GM21723 (cell line): ENCODE measurements around the gene HBEGF.
"Not testable (repeated sequence)": the region's sequence is repeated elsewhere in the genome, so short reads cannot be mapped to it uniquely, and the experiment has no call there.

ENCODE experiments used
- ATAC-seq: cut with Tn5 transposase; IDR thresholded peaks from one replicate; pipeline ENCODE4 v1.9.1; 2021; ENCODE audit warnings: mild to moderate bottlenecking, moderate library complexity; ENCODE audit not compliant: unreplicated experiment

The HBEGF gene

DNA sequence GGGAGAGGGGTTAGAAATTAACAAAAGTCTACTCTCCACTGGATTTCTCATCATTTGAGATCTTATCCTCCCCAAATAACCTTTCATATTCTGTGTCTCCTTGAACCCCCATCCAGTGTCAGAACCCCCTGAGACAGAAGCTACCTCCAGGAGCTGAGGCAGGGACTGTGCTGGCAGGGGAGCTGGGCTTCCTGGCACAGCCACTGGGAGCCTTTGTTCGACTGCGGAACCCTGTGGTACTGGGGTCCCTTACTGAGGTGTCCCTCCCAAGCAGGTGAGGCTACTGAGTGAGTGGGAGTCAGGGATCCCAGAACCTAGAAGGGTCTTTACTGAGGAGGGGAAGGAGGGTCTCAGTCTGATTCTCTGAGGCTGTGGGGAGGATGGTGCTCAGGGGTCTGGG lies 15.5 kb upstream of the HBEGF start:
- no peak for ATAC-seq

DNA sequence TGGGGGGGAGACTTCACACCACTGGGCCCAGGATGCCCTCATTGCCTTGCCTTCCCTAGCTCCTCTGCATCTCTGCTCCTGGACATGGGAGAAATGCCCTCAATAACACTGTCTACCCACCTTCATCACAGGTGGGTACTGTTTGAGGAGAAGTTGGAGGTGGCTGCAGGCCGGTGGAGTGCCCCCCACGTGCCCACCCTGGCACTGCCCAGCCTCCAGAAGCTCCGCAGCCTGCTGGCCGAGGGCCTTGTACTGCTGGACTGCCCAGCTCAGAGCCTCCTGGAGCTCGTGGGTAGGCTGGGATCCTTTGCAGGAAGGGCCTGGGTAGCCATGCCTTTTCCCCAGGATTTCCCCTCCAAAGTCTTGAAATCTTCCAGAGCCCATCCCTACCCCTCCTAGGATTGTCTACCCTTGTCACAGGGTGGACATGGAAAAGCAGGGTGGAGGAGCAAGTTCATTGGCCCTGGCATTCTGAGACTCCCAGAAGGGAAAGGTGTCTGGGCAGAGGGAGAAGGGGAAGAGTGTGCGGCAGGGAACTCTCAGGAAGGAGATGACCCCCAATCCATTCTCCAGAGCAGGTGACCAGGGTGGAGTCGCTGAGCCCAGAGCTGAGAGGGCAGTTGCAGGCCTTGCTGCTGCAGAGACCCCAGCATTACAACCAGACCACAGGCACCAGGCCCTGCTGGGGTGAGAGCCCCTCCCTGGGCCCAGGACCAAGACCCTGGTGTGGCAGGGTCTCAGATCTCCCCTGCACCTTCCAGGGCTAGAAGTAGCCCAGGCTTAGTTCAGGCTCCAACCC lies 14.5 kb upstream of the HBEGF start:
- no peak for ATAC-seq

DNA sequence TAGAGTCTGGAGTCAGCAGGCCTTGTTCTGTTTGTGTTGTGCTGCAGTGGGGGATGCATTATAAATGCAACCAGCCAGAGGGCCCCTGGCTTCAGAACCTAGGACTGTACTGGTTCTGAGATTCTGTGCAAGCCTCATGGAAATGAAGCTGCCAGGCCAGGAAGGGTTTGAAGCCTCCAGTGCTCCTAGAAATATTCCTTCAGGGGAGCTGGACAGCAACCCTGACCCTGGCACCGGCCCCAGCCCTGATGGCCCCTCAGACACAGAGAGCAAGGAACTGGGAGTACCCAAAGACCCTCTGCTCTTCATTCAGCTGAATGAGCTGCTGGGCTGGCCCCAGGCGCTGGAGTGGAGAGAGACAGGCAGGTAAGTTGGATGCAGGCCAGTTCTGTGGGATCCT lies 13.7 kb upstream of the HBEGF start, which contains the start of gene SLC4A9:
Gene SLC4A9 (plus strand): TSS at position 94 of the 400 bp plus-strand sequence. CDS start 43 bp downstream, at position 137.
- ATAC-seq = no peak

DNA sequence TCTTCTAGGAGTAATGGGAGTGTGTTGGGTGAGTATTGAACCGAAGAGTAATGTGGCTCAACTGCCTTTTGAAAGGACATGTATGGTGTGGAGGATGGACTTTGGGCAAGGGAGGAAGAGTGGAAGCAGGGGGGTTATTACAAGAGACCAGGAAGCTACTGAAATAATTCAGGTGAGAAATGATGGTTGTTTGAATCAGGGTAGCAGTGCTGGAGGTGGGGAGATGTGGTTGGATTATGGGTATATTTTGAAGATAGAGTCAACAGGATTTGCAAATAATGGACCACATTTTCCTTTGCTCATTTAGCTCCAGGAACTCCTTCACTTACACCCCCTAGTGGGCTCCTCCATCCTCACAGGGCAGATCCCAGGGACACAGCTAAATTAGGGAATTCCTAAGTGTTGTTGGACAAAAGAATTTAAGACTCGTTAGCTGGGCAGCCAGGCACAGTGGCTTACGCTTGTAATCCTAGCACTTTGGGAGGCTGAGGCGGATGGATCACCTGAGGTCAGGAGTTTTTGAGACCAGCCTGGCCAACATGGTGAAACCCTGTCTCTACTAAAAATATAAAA lies 12.4 kb upstream of the HBEGF start:
- no peak for ATAC-seq

DNA sequence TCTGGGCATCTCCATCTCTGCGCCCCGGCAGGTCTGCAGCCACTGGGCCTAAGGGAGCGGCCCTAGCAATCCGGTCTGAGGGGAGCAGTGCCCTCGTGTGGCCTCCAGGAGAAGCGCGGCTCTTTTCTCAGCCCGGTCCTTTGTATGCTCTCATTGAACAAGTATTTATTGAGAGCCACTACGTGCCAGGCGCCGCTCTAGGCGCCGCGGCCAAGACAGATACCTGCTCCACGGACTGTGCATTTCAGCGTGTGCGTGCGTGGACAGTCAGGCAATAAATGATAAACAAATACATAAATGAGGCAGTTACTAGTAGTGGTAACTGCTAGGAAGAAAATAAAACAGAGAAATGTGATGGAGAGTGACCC lies 11.3 kb upstream of the HBEGF start:
- ATAC-seq = peak; percentile 97

DNA sequence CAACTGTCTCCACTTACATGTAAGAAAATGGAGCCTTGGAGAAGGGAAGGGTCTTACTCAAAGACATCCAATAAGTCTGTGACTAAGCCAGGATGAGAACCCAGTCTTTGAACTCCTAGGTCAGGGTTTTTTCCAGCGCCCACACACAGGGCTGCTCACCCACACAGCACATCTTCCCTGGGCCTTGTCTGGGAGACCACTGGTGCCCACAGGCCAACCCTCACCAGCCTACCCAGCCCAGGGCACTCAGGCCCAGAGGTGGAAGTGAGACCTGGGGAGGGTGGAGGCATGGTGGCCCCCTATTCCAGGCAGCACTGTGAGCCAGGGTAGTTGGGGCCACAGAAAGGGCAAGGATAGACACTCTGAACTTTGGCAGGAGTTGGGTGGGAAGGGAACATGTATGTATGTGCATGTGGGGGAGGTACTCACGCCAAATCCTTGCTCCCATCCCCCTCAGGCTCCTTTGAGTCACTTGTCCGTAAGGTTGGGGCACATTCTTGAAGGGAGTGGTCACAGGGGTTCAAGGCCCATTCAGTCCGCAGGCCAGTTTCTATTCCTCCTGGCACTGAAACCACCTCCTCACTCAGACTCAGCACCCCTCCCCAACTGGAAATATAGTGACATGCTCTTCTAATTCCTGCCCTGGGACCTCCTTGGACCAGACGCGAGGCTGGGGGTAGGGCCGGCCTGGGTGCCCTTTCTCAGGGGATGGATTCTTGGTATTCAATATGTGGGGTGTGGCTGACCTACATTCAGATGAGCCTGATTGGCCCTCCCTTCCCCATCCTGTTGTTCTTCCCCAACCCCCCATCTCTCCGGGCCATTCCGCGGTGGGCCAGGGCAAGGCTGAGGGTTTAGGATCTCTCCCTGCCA lies 10.7 kb upstream of the HBEGF start:
- peak; percentile 29 for ATAC-seq

DNA sequence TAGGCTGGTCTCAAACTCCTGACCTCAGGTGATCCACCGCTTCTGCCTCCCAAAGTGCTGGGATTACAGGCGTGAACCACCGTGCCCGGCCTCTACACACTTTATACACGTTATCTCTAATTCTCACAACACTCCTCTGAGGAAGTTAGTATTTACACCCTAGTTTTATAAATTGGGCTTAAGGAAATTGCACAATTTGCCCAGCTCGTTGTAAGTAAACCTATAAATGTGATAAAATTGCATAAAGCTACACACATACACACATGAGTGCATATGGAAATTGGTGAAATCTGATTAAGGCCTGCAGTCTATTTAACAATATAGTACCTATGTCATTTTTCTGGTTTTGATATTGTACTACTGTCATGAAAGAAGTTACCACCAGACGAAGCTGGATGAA lies 9.1 kb upstream of the HBEGF start:
- ATAC-seq = no peak

DNA sequence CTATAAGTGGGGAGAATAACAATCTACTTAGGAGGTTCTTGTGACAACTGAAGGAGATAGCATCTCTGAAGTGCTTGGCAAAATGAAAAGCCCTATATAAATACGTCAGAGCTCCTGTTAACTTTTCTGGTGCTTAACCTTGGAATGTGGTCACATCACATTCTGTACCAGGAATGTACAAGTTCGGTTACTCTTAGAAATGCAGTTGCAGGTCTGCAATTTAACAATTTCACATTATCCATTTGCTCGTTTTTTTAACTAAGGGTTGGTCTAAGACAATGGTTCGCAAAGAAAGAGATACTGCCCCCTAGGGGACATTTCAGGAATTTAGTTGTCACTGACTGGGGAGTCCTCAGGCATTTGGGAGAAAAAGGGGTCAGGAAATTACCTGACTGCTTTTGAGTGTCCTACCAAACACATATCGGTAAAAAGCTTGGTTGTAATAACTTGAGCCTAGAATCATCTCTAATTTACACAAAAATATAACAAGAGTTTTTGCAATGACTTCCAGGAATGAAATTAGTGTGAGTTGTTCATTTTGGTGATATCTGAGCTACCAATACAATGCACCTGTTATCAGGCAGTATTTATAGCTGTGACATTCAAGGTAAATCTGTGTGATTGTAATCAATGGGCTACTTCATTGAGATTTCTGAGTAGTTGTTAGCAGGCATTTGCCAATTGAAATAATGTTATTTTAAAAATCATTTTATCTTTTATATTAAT lies 5.4 kb upstream of the HBEGF start:
- ATAC-seq = no peak

DNA sequence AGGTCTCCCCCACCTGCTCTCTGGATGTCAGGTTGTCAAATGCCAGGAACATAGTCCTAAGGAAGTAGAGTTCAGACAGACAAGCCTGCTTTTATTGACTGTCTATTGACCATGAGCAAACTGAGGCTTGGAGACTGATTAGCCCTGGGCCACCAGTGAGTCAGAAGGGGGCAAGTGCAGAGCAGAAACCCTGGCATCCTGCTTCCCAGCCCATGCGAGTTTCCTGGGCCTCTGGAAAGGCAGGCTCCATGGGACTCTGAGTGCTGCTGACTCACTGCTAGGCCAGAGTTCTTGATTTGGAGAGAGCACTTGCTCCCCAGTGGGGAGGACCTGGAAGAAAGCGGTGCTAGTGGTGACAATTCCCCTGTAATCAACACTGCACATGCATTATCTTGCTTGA lies 2.8 kb upstream of the HBEGF start:
- ATAC-seq = no peak

DNA sequence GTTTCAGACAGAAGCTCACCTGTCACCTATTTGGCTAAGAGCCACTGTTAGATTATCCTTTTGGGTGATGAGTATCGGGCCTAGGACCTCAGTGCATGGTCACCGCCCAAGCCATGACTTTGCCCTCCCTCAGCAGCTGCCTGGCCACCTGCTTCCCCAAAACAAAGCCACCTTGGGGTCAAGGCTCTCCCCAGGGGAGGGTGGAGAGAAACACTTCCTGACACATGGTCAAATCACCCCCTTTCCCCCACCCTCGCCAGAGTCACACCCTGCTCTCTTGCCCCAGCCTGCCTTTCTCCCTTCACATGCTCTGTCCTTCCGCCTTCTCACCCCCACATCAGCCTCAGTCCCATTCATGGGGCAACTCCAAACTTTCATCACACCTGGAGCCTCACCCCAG lies 1.7 kb upstream of the HBEGF start:
- no peak for ATAC-seq

DNA sequence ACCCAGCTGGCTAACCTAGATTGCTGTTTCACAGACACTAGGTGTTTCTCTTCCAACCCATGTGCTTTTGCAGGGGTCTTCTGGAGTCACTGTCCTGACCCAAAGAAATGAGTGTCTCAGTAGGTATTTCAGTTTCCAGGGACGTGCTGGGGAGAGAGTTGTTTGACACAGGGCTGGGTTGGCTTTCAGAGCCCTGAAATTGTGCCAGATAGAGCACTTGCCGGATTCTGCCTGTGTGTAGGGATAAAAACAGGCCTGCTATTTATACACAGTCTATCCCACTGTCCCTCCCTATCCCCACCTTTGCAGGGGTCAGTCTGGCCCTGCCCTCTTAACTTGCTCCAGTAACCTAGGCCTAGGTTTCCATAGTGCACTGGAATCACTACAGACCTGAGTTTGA lies 957 bp upstream of the HBEGF start:
- no peak for ATAC-seq

DNA sequence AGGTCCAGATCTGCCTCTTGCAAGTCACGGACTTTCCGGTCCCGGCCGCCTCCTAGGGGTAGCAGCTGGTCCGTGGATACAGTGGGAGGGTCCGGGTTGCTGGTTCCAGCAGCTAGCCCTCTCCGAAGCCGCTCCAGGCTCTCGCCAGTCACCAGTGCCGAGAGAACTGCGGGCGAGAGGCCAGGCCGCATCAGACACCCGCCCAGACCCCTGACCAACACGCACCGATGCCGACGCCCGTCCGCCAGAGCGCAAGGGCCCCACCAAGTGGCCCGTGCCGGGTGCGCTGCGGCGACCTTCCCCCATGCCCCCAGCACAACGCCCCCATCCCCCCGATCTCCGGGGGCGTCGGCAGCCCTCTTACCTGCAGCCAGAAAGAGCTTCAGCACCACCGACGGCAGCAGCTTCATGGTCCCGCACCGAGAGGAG lies 470 bp downstream of the HBEGF start:
- peak; percentile 12 for ATAC-seq

DNA sequence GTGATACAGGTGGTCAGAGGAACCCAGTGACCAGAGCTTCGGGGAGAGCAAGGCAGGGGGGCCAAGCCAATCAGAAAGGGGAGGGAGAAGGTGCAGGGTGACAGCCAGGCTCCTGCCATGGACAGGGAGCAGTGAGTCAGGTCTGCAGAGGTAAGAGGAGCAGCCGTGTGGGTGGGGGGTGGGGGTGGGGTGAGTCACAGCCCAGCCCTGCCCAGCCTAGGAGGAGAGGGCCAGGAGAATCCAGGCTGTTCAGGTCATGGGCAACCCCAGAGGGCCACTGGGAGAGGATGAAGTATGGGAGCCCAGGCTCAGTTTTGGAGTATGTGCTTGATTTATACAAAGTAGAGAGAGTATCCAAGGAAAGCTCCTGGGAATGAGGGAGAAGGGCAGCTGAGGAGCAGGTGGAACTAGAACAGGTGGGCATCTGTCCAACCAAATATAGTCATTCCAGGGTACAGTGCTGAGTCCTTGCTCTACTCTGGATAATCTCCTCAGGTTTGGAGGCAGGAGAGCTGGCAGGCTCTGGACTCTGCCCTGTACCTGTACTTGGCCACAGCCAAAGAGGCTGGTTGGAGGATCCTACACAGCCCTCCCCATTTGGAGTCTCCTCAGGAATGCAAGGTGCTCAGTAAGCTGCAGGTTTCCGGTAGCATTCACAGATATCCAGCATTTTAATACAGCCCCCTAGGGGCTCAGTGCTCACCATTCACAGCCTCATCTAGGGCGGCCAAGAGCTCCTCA lies 1.6 kb downstream of the HBEGF start:
- ATAC-seq = no peak

DNA sequence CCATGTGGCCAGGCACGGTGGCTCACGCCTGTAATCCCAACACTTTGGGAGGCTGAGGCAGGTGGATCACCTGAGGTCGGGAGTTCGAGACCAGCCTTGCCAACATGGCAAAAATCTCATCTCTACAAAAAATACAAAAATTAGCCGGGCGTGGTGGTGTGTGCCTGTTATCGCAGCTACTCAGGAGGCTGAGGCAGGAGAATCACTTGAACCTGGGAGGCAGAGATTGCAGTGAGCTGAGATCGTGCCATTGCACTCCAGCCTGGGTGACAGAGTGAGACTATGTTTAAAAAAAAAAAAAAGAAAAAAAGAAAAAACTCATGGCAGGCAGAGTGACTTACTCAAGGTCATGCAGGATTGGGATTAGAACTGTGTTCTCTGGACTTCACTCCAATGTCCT lies 2.6 kb downstream of the HBEGF start:
- not testable (repeated sequence) for ATAC-seq

DNA sequence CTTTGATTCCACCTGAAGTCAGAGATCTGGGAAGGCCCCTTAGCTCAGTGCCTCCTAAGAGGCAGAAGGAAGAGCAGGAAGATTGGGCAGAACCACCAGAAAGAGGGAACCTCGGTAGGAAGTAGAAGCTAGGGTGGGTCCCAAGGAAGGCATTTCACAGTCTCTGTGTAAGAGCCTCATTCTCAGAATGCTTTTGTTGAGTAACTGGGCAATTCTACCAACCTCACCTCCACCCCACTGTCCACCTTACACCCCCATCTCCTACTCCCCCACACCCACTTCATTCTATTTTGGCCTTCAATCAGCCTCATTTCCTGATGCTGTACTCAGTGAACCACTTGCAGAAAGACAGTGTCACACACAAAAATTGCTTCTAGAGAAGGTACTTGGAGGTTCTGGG lies 3.5 kb downstream of the HBEGF start:
- ATAC-seq = no peak

DNA sequence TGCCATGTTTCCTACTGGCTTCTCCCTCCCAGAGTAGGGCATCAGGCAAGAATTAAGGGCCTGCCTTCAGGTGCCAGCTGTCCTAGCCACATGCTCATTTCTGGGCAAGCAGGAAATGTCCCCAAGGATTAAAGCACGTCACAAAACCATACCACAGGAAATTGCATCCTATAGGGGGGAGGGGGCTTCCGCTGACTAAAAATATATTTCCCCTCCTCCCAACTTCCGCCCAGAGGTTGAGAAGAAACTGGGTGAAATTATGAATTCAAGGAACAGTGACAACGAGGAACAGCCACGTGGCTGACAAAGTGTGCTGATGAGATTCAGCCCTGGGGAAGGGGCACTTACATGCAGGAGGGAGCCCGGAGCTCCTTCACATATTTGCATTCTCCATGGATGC lies 4.1 kb downstream of the HBEGF start:
- ATAC-seq = no peak

DNA sequence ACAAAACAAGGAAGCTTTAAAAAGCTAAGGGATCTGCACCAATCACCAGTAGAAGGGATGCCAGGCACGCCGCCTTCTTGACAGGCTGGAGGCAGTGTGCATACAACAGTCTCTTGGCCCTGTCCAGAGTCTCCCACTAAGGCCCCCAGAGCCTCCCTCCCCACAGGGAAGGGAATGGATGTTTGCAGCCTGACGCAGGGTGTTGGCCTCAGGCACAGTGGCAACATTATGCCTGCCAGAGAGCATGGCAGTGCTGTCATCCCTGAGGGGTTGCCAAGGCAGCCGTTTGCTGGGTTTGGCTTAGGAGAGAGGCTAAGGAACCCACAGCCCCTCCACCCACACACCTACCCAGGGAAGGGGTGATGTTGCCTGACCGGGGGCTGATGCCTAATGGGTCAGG lies 4.8 kb downstream of the HBEGF start:
- no peak for ATAC-seq

DNA sequence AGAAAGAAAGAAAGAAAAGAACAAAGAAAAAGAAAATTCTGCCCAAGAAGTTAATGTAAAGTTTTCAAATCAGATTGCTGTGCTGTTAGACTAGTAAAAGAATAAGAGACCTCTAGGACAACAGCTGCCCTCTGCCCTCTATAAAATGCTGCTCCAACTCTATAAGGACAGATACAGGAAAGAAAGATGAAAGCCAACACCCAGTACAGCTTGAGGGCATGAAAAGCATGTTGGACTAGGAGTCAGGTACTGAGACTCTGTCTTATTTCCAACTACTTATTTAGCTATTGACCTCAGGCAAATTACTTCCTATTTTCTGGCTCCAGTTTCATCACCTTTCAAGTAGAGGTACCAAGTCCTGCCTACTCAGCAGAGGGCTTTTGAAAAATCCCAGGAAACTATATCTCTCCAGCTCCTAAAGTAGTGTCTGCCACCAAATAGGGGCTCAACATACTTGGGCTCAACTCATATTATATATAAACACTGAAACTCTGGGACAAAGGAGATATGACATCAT lies 5.7 kb downstream of the HBEGF start:
- ATAC-seq = no peak

DNA sequence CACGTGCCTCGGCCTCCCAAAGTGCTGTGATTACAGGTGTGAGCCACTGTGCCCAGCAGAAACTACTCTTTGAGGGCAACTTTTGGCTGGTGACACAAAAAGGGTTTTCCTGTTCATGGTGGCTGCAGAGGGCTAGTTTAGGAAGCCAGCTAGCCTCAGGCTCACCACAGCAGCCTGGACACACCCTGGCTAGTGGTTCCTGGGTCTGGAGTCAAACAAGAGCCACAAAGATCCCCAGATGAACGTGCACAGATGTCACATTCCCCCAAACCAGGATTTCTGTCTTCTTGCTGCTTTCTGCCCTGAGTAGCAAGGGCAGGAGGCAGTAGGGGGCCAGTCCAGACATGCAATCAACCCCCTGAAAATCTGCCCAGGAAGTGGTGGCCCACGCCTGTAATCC lies 6.8 kb downstream of the HBEGF start:
- no peak for ATAC-seq

DNA sequence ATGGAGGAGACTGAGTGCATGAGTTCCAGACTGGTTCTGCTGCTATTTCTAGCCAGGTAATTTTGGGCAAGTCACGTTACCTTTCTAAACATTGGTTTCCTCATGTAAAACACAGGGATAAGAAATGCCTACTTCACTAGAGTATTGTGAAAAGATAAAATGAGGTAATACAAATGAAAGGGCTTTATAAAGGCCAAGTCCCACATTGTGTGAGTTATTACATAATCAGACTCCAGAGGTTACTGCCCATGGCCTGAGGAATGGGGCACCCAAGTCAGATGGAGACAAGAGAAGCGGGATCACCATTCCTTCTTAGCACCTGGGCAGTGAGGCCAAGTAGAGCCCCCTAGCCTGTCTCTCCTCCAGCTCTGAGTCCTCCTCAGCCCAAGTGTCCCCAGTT lies 7.5 kb downstream of the HBEGF start:
- no peak for ATAC-seq
